Natural killer cell treated with Interleukin-12 subunit alpha and Interleukin-12 subunit beta and Interleukin-15 and Interleukin-18, amount 100 ng/mL, for 72 hours (primary cell): ENCODE results near the gene HLA-DQB1. TPM values are rescaled to one million over a fixed set of nuclear protein-coding genes. Genes with fewer than 3 reads are reported as not detected.
A peak's percentile ranks its signal among the peaks of the same experiment; 100 is the strongest.
"Not testable (repeated sequence)": the region's sequence is repeated elsewhere in the genome, so short reads cannot be mapped to it uniquely, and the experiment has no call there.

Experiments used
- ATAC-seq, 2 donors: fragments of 150-1000 bp; cut with Tn5 transposase in 1 of 2; sonication (Bioruptor Pico), chemical (Tn5 transposase) in 1 of 2; 2 replicates each; pipeline ENCODE4 v1.10.0; 2021
- DNase-seq: peaks from one replicate; pipeline ENCODE4 v3.0.0; 2022; ENCODE audit warnings: low spot score
- H3K27ac Mint-ChIP-seq, 2 donors: 1 replicate in 1 of 2; 2 replicates in 1 of 2; pipeline ENCODE4 v1.8.0; 2022; ENCODE audit warnings: mixed read lengths in 2 of 2, mild to moderate bottlenecking in 1 of 2, moderate library complexity in 1 of 2
- H3K27me3 Mint-ChIP-seq, 2 donors: 1 replicate in 1 of 2; 2 replicates in 1 of 2; pipeline ENCODE4 v1.8.0; 2022; ENCODE audit warnings: mixed read lengths in 2 of 2
- H3K36me3 Mint-ChIP-seq: one replicate; pipeline ENCODE4 v1.8.0; 2022; ENCODE audit warnings: mixed read lengths
- H3K4me1 Mint-ChIP-seq, 2 donors: 1 replicate in 1 of 2; 2 replicates in 1 of 2; pipeline ENCODE4 v1.8.0; 2022; ENCODE audit warnings: low read depth in 2 of 2, mixed read lengths in 2 of 2, mild to moderate bottlenecking in 1 of 2
- H3K4me3 Mint-ChIP-seq: one replicate; pipeline ENCODE4 v1.8.0; 2022; ENCODE audit warnings: mixed read lengths
- H3K9me3 Mint-ChIP-seq: 2 replicates; pipeline ENCODE4 v1.8.0; 2022; ENCODE audit warnings: mixed read lengths
- total RNA-seq, 2 donors: library from RNA; stranded (reverse); gene quantifications; one replicate each; pipeline ENCODE4 v1.2.3, GENCODE V29; 2022

The HLA-DQB1 gene
- total RNA-seq, 2 donors from 2014 or later, result 21.0 to 48.6 TPM

GRCh38 chr6:32635526-32636123, 30.8 kb downstream of the HLA-DQB1 start:
- Mint-ChIP-seq H3K9me3 (no peaks in the 10 kb centered on the region), H3K27me3 (peaks cover 0 to 12% of the 10 kb centered on the region in 2 donors), H3K4me3 (no peak overlapping the region), H3K27ac (peak overlapping the region; percentile 29 to 90), H3K36me3 (peaks cover 15% of the 10 kb centered on the region), H3K4me1 (peaks cover 19 to 55% of the 10 kb centered on the region in 2 donors)
- DNase-seq (no peak), ATAC-seq (no peak)

- not testable (repeated sequence) for H3K36me3 Mint-ChIP-seq
These were observed 36.7 kb downstream of the HLA-DQB1 start for GRCh38 chr6:32629793-32630192.

GRCh38 chr6:32627831-32628230, 38.6 kb downstream of the HLA-DQB1 start:
- Mint-ChIP-seq H3K27ac (peak overlapping the region; percentile 74 to 78), H3K36me3 (peaks cover 4% of the 10 kb centered on the region), H3K4me1 (peaks cover 24 to 37% of the 10 kb centered on the region in 2 donors), H3K27me3 (no peaks in the 10 kb centered on the region), H3K9me3 (no peaks in the 10 kb centered on the region), H3K4me3 (peak overlapping the region; percentile 56)
- ATAC-seq, result peak; percentile 58 to 61
- DNase-seq, result no peak

More at GRCh38 chr6:32629793-32630192, 36.7 kb downstream of the HLA-DQB1 start:
- Mint-ChIP-seq H3K4me1 (peaks cover 17 to 34% of the 10 kb centered on the region in 2 donors), H3K27ac (peak overlapping the region; percentile 28 to 78)
- not testable (repeated sequence) for ATAC-seq, DNase-seq, H3K27me3 Mint-ChIP-seq, H3K9me3 Mint-ChIP-seq, H3K4me3 Mint-ChIP-seq

- Mint-ChIP-seq H3K27ac (peak overlapping the region; percentile 74 to 78), H3K36me3 (peaks cover 4% of the 10 kb centered on the region), H3K4me3 (peak overlapping the region; percentile 48), H3K27me3 (no peaks in the 10 kb centered on the region), H3K4me1 (peaks cover 30 to 43% of the 10 kb centered on the region in 2 donors), H3K9me3 (no peaks in the 10 kb centered on the region)
- no peak for DNase-seq
- ATAC-seq, result peak in 1 of 2 donors; percentile 54
These were observed 39.2 kb downstream of the HLA-DQB1 start for GRCh38 chr6:32627249-32627648.

GRCh38 chr6:32625137-32625536, 41.3 kb downstream of the HLA-DQB1 start:
- Mint-ChIP-seq H3K36me3 (peaks cover 4% of the 10 kb centered on the region), H3K27ac (peak overlapping the region; percentile 42 to 95)
- no peak for DNase-seq

GRCh38 chr6:32624565-32624964, 41.9 kb downstream of the HLA-DQB1 start:
- H3K4me3 Mint-ChIP-seq, result peak overlapping the region; percentile 47
- H3K27ac Mint-ChIP-seq, result peak overlapping the region; percentile 95
- H3K36me3 Mint-ChIP-seq, result peaks cover 4% of the 10 kb centered on the region
- peaks cover 42 to 58% of the 10 kb centered on the region in 2 donors for H3K4me1 Mint-ChIP-seq
- ATAC-seq (no peak), DNase-seq (no peak)
- no peaks in the 10 kb centered on the region for H3K27me3 Mint-ChIP-seq
- peaks cover 5% of the 10 kb centered on the region for H3K9me3 Mint-ChIP-seq

More at GRCh38 chr6:32625137-32625536, 41.3 kb downstream of the HLA-DQB1 start:
- no peaks in the 10 kb centered on the region for H3K27me3 Mint-ChIP-seq
- H3K4me3 Mint-ChIP-seq, result peak overlapping the region; percentile 29
- peaks cover 42 to 58% of the 10 kb centered on the region in 2 donors for H3K4me1 Mint-ChIP-seq
- ATAC-seq, result no peak
- H3K9me3 Mint-ChIP-seq, result peaks cover 5% of the 10 kb centered on the region

GRCh38 chr6:32623693-32624092, 42.8 kb downstream of the HLA-DQB1 start:
- peak overlapping the region; percentile 95 for H3K27ac Mint-ChIP-seq
- H3K36me3 Mint-ChIP-seq, result peaks cover 4% of the 10 kb centered on the region
- ATAC-seq, result no peak
- H3K4me3 Mint-ChIP-seq, result peak overlapping the region; percentile 47
- peaks cover 42 to 58% of the 10 kb centered on the region in 2 donors for H3K4me1 Mint-ChIP-seq
- DNase-seq, result no peak
- no peaks in the 10 kb centered on the region for H3K27me3 Mint-ChIP-seq
- peaks cover 5% of the 10 kb centered on the region for H3K9me3 Mint-ChIP-seq

GRCh38 chr6:32622545-32623401, 43.7 kb downstream of the HLA-DQB1 start:
- ATAC-seq (peak; percentile 88 to 90), DNase-seq (peak; percentile 71)
- Mint-ChIP-seq H3K27me3 (no peaks in the 10 kb centered on the region), H3K9me3 (peaks cover 5% of the 10 kb centered on the region), H3K27ac (peak overlapping the region; percentile 95), H3K36me3 (peaks cover 11% of the 10 kb centered on the region), H3K4me1 (peaks cover 39 to 54% of the 10 kb centered on the region in 2 donors), H3K4me3 (peak overlapping the region; percentile 73)

- Mint-ChIP-seq H3K9me3 (peaks cover 5% of the 10 kb centered on the region), H3K27me3 (no peaks in the 10 kb centered on the region), H3K36me3 (peaks cover 11% of the 10 kb centered on the region), H3K4me1 (peaks cover 41 to 51% of the 10 kb centered on the region in 2 donors), H3K4me3 (peak overlapping the region; percentile 43), H3K27ac (peak overlapping the region; percentile 95)
- ATAC-seq (no peak), DNase-seq (no peak)
These were observed 45.1 kb downstream of the HLA-DQB1 start for GRCh38 chr6:32621372-32621771.

- Mint-ChIP-seq H3K27me3 (no peaks in the 10 kb centered on the region), H3K27ac (no peak overlapping the region), H3K36me3 (peaks cover 7% of the 10 kb centered on the region), H3K4me3 (no peak overlapping the region), H3K4me1 (peaks cover 34 to 40% of the 10 kb centered on the region in 2 donors), H3K9me3 (peaks cover 5% of the 10 kb centered on the region)
- DNase-seq (no peak), ATAC-seq (no peak)
These were observed 48.7 kb downstream of the HLA-DQB1 start for GRCh38 chr6:32617751-32618150.

GRCh38 chr6:32615885-32616532, 50.4 kb downstream of the HLA-DQB1 start:
- no peak for DNase-seq
- Mint-ChIP-seq H3K9me3 (peaks cover 1% of the 10 kb centered on the region), H3K4me1 (peaks cover 19 to 29% of the 10 kb centered on the region in 2 donors), H3K36me3 (peaks cover 10% of the 10 kb centered on the region), H3K4me3 (no peak overlapping the region), H3K27me3 (no peaks in the 10 kb centered on the region), H3K27ac (peak overlapping the region; percentile 44 to 71)
- ATAC-seq, result peak in 1 of 2 donors; percentile 84

- Mint-ChIP-seq H3K27me3 (no peaks in the 10 kb centered on the region), H3K36me3 (peaks cover 10% of the 10 kb centered on the region), H3K9me3 (no peaks in the 10 kb centered on the region), H3K27ac (no peak overlapping the region), H3K4me1 (peaks cover 17 to 29% of the 10 kb centered on the region in 2 donors), H3K4me3 (no peak overlapping the region)
- DNase-seq (no peak), ATAC-seq (no peak)
These were observed 51.9 kb downstream of the HLA-DQB1 start for GRCh38 chr6:32614366-32615081.

GRCh38 chr6:32613475-32613874, 53.0 kb downstream of the HLA-DQB1 start:
- H3K36me3 Mint-ChIP-seq, result peaks cover 10% of the 10 kb centered on the region
- H3K9me3 Mint-ChIP-seq, result no peaks in the 10 kb centered on the region
- H3K27ac Mint-ChIP-seq, result no peak overlapping the region
- DNase-seq, result no peak
- ATAC-seq, result no peak
- H3K27me3 Mint-ChIP-seq, result no peaks in the 10 kb centered on the region
- H3K4me3 Mint-ChIP-seq, result no peak overlapping the region
- H3K4me1 Mint-ChIP-seq, result peaks cover 17 to 30% of the 10 kb centered on the region in 2 donors
